ENCODE measurements around the gene PSMD12.

The PSMD12 gene

DNA sequence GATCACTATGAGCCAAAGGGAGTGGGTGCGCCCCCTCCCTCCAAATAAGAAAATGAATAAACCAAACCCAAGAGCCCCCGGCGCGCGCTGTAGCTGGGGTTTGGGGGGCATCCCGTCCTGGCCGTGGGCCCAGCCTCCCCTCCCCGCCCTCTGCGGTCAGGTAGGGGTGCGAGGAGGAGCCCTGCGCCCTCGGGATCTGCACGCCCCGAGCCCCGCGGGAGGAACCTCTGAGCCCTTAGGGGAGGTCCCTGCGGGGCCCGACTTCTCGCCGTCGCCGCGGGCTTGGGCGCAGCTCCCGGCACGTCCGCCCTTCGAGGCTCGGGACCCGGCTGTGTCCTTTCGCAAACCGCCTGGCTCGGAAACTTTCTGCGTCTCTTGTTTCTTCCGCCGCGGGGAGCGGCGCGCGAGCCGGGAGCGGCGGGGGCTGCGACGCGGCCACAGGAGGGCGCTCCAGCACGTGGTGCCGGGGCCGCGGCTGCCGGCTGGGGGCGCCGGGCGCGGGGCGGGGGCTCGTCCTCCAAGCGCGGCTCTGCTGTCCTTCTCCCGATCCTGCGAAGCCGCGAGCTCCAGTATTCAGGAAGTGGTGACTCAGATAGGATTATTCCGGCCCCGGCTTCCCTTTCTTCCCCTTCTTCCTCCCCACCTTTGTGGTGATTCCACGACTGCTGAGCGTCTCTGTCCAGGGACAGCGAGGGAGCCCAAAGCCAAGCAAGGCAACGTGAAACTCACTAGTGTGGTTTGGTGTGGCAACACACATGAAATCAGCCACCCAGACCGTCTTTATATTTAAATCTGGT lies 12.3 kb upstream of the PSMD12 start:
- no peaks in the 10 kb centered on the region for H3K36me3 ChIP-seq (ENCODE audit: insufficient read depth, low read length)
- H3K79me2 ChIP-seq (ENCODE audit: insufficient read depth, low read length) = no peaks in the 10 kb centered on the region
- no peaks in the 10 kb centered on the region for H3K9me2 ChIP-seq (ENCODE audit: low read depth, low read length)
- H4K20me1 ChIP-seq (ENCODE audit: insufficient read depth, low read length) = no peaks in the 10 kb centered on the region
- no peaks in the 10 kb centered on the region for H3K9me3 ChIP-seq (ENCODE audit: low read length)
- H3K4me3 ChIP-seq (ENCODE audit: low read depth, low read length, poor library complexity, severe bottlenecking) = peak overlapping the region; percentile 87
- H3F3A ChIP-seq (ENCODE audit: insufficient read depth, low read length) = no peaks in the 10 kb centered on the region
- H3K9ac ChIP-seq (ENCODE audit: low read length) = peak overlapping the region; percentile 76
- H3K27me3 ChIP-seq (ENCODE audit: insufficient read depth, low read length) = peaks cover 14% of the 10 kb centered on the region; the same call in 1 of the 2 replicates
- H3K4me2 ChIP-seq (ENCODE audit: low read length) = peak overlapping the region; percentile 97
- TF ChIP-seq EZH2 (IDR thresholded peaks at IDR 0.05; ENCODE audit: borderline replicate concordance, low read length) = no peak
- TF ChIP-seq, protein P1, sequence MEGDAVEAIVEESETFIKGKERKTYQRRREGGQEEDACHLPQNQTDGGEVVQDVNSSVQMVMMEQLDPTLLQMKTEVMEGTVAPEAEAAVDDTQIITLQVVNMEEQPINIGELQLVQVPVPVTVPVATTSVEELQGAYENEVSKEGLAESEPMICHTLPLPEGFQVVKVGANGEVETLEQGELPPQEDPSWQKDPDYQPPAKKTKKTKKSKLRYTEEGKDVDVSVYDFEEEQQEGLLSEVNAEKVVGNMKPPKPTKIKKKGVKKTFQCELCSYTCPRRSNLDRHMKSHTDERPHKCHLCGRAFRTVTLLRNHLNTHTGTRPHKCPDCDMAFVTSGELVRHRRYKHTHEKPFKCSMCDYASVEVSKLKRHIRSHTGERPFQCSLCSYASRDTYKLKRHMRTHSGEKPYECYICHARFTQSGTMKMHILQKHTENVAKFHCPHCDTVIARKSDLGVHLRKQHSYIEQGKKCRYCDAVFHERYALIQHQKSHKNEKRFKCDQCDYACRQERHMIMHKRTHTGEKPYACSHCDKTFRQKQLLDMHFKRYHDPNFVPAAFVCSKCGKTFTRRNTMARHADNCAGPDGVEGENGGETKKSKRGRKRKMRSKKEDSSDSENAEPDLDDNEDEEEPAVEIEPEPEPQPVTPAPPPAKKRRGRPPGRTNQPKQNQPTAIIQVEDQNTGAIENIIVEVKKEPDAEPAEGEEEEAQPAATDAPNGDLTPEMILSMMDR (IDR thresholded peaks at IDR 0.05; ENCODE audit: low read length) = peak; percentile 53
- H3K4me1 ChIP-seq (ENCODE audit: insufficient read depth, low read length, severe bottlenecking) = peaks cover 17% of the 10 kb centered on the region
- peak overlapping the region; percentile 58 for H2AFZ ChIP-seq (ENCODE audit: low read length)
- H3K27ac ChIP-seq (ENCODE audit: low read depth, low read length, poor library complexity, severe bottlenecking) = no peak overlapping the region

DNA sequence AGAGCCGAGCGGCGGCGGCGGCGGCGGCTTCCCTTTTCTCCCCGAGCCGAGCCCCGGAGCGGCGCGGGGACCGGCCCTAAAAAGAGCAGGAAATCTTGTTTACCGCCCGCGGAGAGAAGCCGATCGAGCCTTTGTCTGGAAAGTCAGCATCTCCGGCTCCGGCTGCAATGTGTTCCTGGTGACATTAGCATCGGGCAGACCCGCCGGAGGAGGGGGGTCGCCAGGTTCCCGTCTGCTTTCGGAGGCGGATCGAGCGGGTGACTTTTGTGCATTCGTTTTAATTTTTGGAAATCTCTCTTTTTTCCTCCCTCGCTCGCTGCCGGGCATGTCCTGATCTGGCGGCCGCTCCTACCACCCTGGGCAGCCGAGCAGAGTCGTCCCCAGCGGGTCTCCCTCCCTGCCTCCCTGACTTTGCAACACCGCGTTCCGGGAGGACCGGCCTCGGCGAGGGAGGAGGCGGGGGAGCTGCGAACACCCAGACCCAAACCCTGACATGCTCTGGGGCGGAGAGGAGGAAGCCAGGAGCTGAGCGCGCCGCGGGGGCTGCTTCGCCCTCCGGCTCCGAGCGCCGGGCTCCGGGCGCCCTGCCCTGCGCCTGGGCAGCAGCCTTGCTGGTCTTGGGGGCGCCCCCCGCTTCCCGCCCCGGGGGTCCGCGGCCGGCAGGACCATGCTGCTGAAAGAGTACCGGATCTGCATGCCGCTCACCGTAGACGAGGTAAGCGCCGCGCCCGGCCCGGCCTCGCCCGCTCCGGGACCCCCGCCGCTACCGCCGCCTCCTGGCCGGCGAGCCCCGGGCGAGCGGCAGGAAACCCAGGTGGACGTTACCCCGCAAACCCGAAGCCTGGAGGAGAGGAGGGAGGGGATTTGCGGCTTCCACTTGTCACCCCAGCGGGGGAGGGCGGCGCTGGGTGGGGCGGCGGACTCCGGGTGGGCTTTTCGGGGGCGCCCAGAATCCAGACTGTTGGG lies 11.4 kb upstream of the PSMD12 start:
- no peaks in the 10 kb centered on the region for H4K20me1 ChIP-seq (ENCODE audit: insufficient read depth, low read length)
- H3F3A ChIP-seq (ENCODE audit: insufficient read depth, low read length) = no peaks in the 10 kb centered on the region
- H3K9me3 ChIP-seq (ENCODE audit: low read length) = no peaks in the 10 kb centered on the region
- H3K4me1 ChIP-seq (ENCODE audit: insufficient read depth, low read length, severe bottlenecking) = peaks cover 17% of the 10 kb centered on the region
- peak overlapping the region; percentile 97 for H3K4me2 ChIP-seq (ENCODE audit: low read length)
- H3K4me3 ChIP-seq (ENCODE audit: low read depth, low read length, poor library complexity, severe bottlenecking) = peak overlapping the region; percentile 87
- peak overlapping the region; percentile 76 for H3K9ac ChIP-seq (ENCODE audit: low read length)
- no peaks in the 10 kb centered on the region for H3K79me2 ChIP-seq (ENCODE audit: insufficient read depth, low read length)
- TF ChIP-seq EZH2 (IDR thresholded peaks at IDR 0.05; ENCODE audit: borderline replicate concordance, low read length) = no peak
- TF ChIP-seq, protein P1 (IDR thresholded peaks at IDR 0.05; ENCODE audit: low read length) = peak; percentile 26; the same call in 1 of the 2 replicates
- H2AFZ ChIP-seq (ENCODE audit: low read length) = peak overlapping the region; percentile 58
- H3K27me3 ChIP-seq (ENCODE audit: insufficient read depth, low read length) = peaks cover 14% of the 10 kb centered on the region; the same call in 1 of the 2 replicates
- no peaks in the 10 kb centered on the region for H3K9me2 ChIP-seq (ENCODE audit: low read depth, low read length)
- H3K27ac ChIP-seq (ENCODE audit: low read depth, low read length, poor library complexity, severe bottlenecking) = peak overlapping the region; percentile 20
- H3K36me3 ChIP-seq (ENCODE audit: insufficient read depth, low read length) = no peaks in the 10 kb centered on the region

DNA sequence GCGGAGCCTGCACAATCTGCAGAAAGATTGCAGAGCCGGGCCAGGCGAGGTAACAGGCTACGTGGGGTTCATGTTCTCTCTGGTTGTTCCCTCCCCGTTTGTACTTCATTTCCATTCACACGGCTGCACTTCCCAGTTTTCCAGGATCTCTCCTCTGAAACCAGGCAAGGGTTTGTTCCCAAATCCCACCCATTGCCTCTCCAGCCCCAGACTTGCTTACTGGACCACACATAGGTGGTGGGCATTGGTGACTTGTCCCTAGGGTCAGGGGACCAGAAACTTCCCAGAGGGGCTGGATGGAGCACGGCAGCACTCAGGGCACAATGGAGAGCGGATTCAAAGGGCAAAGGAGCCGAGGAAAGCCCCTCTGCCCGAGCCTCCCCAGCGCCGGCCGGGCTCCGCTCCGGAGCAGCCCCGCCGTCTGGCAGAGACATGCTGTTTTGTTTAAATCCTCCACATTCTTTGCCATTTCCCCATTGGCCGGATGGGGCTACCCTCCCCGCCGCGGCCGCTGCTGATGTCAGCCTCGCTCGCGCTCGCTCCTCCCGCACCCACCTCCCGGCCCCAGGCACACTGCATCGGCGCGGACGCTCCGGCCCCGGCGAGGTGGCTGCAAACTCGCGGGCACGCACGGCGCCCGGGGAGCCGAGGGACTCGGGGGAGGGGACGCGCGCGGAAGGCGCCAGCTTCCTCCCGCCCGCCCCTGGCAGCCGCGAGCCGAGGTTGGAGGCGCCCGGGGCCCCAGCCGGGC lies 10.5 kb upstream of the PSMD12 start, which contains the start of gene PITPNC1:
PITPNC1 (plus strand) TSS at position 545 of the 751 bp plus-strand sequence.
- Histone ChIP-seq H3K9ac (ENCODE audit: low read length) (peak within 1 kb of the TSS; percentile 76), H3K27me3 (ENCODE audit: insufficient read depth, low read length) (peaks cover 14% of the 10 kb centered on the region; the same call in 1 of the 2 replicates), H3K9me3 (ENCODE audit: low read length) (no peaks in the 10 kb centered on the region), H3K36me3 (ENCODE audit: insufficient read depth, low read length) (no peaks in the 10 kb centered on the region), H3K4me2 (ENCODE audit: low read length) (peak within 1 kb of the TSS; percentile 97), H3K9me2 (ENCODE audit: low read depth, low read length) (no peaks in the 10 kb centered on the region), H3K4me3 (ENCODE audit: low read depth, low read length, poor library complexity, severe bottlenecking) (peak within 1 kb of the TSS; percentile 87), H4K20me1 (ENCODE audit: insufficient read depth, low read length) (no peaks in the 10 kb centered on the region), H3K79me2 (ENCODE audit: insufficient read depth, low read length) (no peaks in the 10 kb centered on the region), H3K27ac (ENCODE audit: low read depth, low read length, poor library complexity, severe bottlenecking) (peak within 1 kb of the TSS; percentile 20), H2AFZ (ENCODE audit: low read length) (peak within 1 kb of the TSS; percentile 58), H3F3A (ENCODE audit: insufficient read depth, low read length) (no peaks in the 10 kb centered on the region), H3K4me1 (ENCODE audit: insufficient read depth, low read length, severe bottlenecking) (peaks cover 17% of the 10 kb centered on the region)
- TF ChIP-seq, protein P1 (IDR thresholded peaks at IDR 0.05; ENCODE audit: low read length) = no peak; the same call in 1 of the 2 replicates
- no peak for TF ChIP-seq EZH2 (IDR thresholded peaks at IDR 0.05; ENCODE audit: borderline replicate concordance, low read length)
